Astrocyte of the spinal cord (primary cell): Measurements from ENCODE around the gene CLDN34.

Experiments used
- DNase-seq: peaks from one replicate; pipeline ENCODE4 v3.0.0; 2011; ENCODE audit warnings: low read depth, low spot score
- H3K4me3 ChIP-seq: 2 replicates; pipeline ENCODE4 v1.5.1; 2011; ENCODE audit warnings: low read depth, mild to moderate bottlenecking, low read length, moderate library complexity
- CTCF ChIP-seq: IDR thresholded peaks from 2 replicates; pipeline ENCODE4 v1.5.1; 2012; ENCODE audit warnings: low read depth, mild to moderate bottlenecking, low read length, inconsistent platforms
- in situ Hi-C: cut with HindIII; loops from 2 replicates; pipeline ENCODE4 v1.10.0; 2017; ENCODE audit warnings: low sequenced_read_pairs

The CLDN34 gene

GRCh38 chrX:9943420-9943819, 23.7 kb upstream of the CLDN34 start:
- no peak for TF ChIP-seq CTCF
- in situ Hi-C loops = no loop called here
- no peak for DNase-seq
- H3K4me3 ChIP-seq = no peak overlapping the region

GRCh38 chrX:9947131-9947794, 19.9 kb upstream of the CLDN34 start:
- H3K4me3 ChIP-seq = no peak overlapping the region
- in situ Hi-C loops = no loop called here
- DNase-seq = no peak
- no peak for TF ChIP-seq CTCF

- in situ Hi-C loops = no loop called here
Measured at GRCh38 chrX:9948406-9948805, 18.8 kb upstream of the CLDN34 start.

GRCh38 chrX:9952300-9952699, 14.9 kb upstream of the CLDN34 start:
- H3K4me3 ChIP-seq = no peak overlapping the region
- DNase-seq = no peak
- TF ChIP-seq CTCF = no peak
- in situ Hi-C loops = no loop called here

More at GRCh38 chrX:9948406-9948805, 18.8 kb upstream of the CLDN34 start:
- DNase-seq = peak; percentile 60
- H3K4me3 ChIP-seq = no peak overlapping the region
- no peak for TF ChIP-seq CTCF

- no peak for DNase-seq
- in situ Hi-C loops = no loop called here
- H3K4me3 ChIP-seq = no peak overlapping the region
- no peak for TF ChIP-seq CTCF
Measured at GRCh38 chrX:9953396-9953795, 13.8 kb upstream of the CLDN34 start.

- TF ChIP-seq CTCF = no peak
- peak; percentile 23 for DNase-seq
- H3K4me3 ChIP-seq = no peak overlapping the region
- in situ Hi-C loops = no loop called here
Measured at GRCh38 chrX:9955506-9955905, 11.7 kb upstream of the CLDN34 start.
